ENCODE measurements around the gene GLDN.

GRCh38 chr15:51316636-51317035 lies 24.8 kb upstream of the GLDN start:
- TF ChIP-seq CTCF (IDR thresholded peaks at IDR 0.05) (no peak), POLR2A (IDR thresholded peaks at IDR 0.05) (no peak)

Data from prostate gland (tissue), 2 donors.